Measurements from ENCODE around the gene COL4A1.

DNA sequence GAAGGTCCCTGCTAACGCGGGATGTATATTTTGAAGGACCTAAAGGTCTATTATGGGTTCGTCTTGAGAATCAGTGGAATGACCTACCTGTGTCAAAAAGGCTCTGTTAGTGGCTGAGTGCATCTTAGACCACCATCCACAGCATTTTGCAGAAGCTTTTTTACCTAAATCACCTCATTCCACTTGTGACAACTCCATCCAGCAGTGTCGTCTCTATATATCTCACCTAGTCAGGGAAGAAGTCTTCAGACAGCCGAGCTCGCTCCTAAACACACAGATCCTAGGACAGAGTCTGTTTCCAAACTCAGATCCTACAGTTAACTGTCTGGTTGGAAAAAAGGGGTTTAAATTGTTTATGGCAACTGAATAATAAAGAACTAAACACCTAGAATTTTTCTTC, 33.7 kb downstream of the COL4A1 start:
- TF ChIP-seq GATA3 (IDR thresholded peaks at IDR 0.05; ENCODE audit: low read depth, low read length) (no peak), GATA2 (IDR thresholded peaks at IDR 0.05; ENCODE audit: low read depth, low read length) (no peak)

All from SH-SY5Y (cell line).